SK-N-MC (cell line): Measurements from ENCODE around the gene WDFY4.

Experiments used
- DNase-seq: peaks from one replicate; pipeline ENCODE4 v3.0.0-alpha.2; 2011; ENCODE audit warnings: low read depth, low spot score
- H3K27ac ChIP-seq: fragments of 200-600 bp; sonication (generic); 2 replicates; pipeline ENCODE4 v1.5.1; 2016; ENCODE audit warnings: mixed run types
- H3K36me3 ChIP-seq: fragments of 200-600 bp; sonication (generic); 2 replicates; pipeline ENCODE4 v1.6.1; 2017; ENCODE audit warnings: antibody characterized with exemption, low read length, mixed read lengths; ENCODE audit not compliant: insufficient read depth
- H3K4me3 ChIP-seq: fragments of 200-600 bp; sonication (generic); 2 replicates; pipeline ENCODE4 v1.5.1; 2016
- H3K9ac ChIP-seq: fragments of 200-600 bp; sonication (generic); 2 replicates; pipeline ENCODE4 v1.8.0; 2017; ENCODE audit warnings: mixed run types, mixed read lengths; ENCODE audit not compliant: insufficient read length
- H3K9me3 ChIP-seq: fragments of 200-600 bp; sonication (generic); 2 replicates; pipeline ENCODE4 v1.6.1; 2017; ENCODE audit warnings: low read depth, mild to moderate bottlenecking, antibody characterized with exemption, low read length, moderate library complexity, mixed read lengths
- EZH2 ChIP-seq: fragments of 200-600 bp; sonication (generic); IDR thresholded peaks from one replicate; pipeline ENCODE4 v1.6.1; 2017; ENCODE audit warnings: antibody characterized with exemption
- FOXP2 ChIP-seq: optimal IDR thresholded peaks from 2 replicates; pipeline ENCODE3; 2011; ENCODE audit warnings: mild to moderate bottlenecking, moderate library complexity; ENCODE audit not compliant: insufficient read depth; ENCODE audit errors: extremely low read length, control extremely low read depth
- POLR2AphosphoS5 ChIP-seq: IDR thresholded peaks from 2 replicates; pipeline ENCODE4 v1.6.1; 2012; ENCODE audit warnings: mild to moderate bottlenecking, low read depth, low read length, borderline replicate concordance

WDFY4 gene

GRCh38 chr10:48779077-48779476, 94.4 kb downstream of the WDFY4 start:
- H3K36me3 ChIP-seq: no peaks in the 10 kb centered on the region
- no peak for TF ChIP-seq EZH2
- TF ChIP-seq FOXP2: no peak
- TF ChIP-seq POLR2AphosphoS5: no peak
- no peak overlapping the region for H3K27ac ChIP-seq
- DNase-seq: no peak
- no peak overlapping the region for H3K9ac ChIP-seq
- no peak overlapping the region for H3K4me3 ChIP-seq
- H3K9me3 ChIP-seq: no peaks in the 10 kb centered on the region

- TF ChIP-seq POLR2AphosphoS5 (no peak), EZH2 (no peak), FOXP2 (no peak)
- Histone ChIP-seq H3K9ac (no peak overlapping the region), H3K9me3 (no peaks in the 10 kb centered on the region), H3K36me3 (no peaks in the 10 kb centered on the region), H3K27ac (no peak overlapping the region), H3K4me3 (no peak overlapping the region)
- no peak for DNase-seq
These were observed 95.0 kb downstream of the WDFY4 start for GRCh38 chr10:48779546-48780152.

- H3K36me3 ChIP-seq: no peaks in the 10 kb centered on the region
- no peak overlapping the region for H3K4me3 ChIP-seq
- no peak overlapping the region for H3K9ac ChIP-seq
- H3K27ac ChIP-seq: no peak overlapping the region
- H3K9me3 ChIP-seq: no peaks in the 10 kb centered on the region
- DNase-seq: no peak
- TF ChIP-seq POLR2AphosphoS5 (no peak), EZH2 (no peak), FOXP2 (no peak)
These were observed 95.7 kb downstream of the WDFY4 start for GRCh38 chr10:48780341-48780740.

- DNase-seq: no peak
- Histone ChIP-seq H3K9ac (no peak overlapping the region), H3K9me3 (no peaks in the 10 kb centered on the region), H3K4me3 (no peak overlapping the region), H3K36me3 (no peaks in the 10 kb centered on the region), H3K27ac (no peak overlapping the region)
- no peak for TF ChIP-seq EZH2
- no peak for TF ChIP-seq POLR2AphosphoS5
- TF ChIP-seq FOXP2: no peak
These were observed 97.7 kb downstream of the WDFY4 start for GRCh38 chr10:48782386-48782785.

GRCh38 chr10:48784031-48784430, 99.4 kb downstream of the WDFY4 start:
- no peaks in the 10 kb centered on the region for H3K9me3 ChIP-seq
- H3K4me3 ChIP-seq: no peak overlapping the region
- no peak overlapping the region for H3K27ac ChIP-seq
- H3K9ac ChIP-seq: no peak overlapping the region
- H3K36me3 ChIP-seq: no peaks in the 10 kb centered on the region
- TF ChIP-seq FOXP2: no peak
- TF ChIP-seq POLR2AphosphoS5: no peak
- TF ChIP-seq EZH2: no peak
- DNase-seq: no peak

- no peak for DNase-seq
- H3K36me3 ChIP-seq: no peaks in the 10 kb centered on the region
- no peak overlapping the region for H3K4me3 ChIP-seq
- H3K27ac ChIP-seq: no peak overlapping the region
- H3K9ac ChIP-seq: no peak overlapping the region
- TF ChIP-seq FOXP2: no peak
- TF ChIP-seq POLR2AphosphoS5: no peak
- no peak for TF ChIP-seq EZH2
- no peaks in the 10 kb centered on the region for H3K9me3 ChIP-seq
These were observed 101.1 kb downstream of the WDFY4 start for GRCh38 chr10:48785796-48786195.

- H3K9me3 ChIP-seq: no peaks in the 10 kb centered on the region
- H3K27ac ChIP-seq: no peak overlapping the region
- DNase-seq: no peak
- no peak overlapping the region for H3K9ac ChIP-seq
- H3K4me3 ChIP-seq: no peak overlapping the region
- TF ChIP-seq FOXP2: no peak
- no peaks in the 10 kb centered on the region for H3K36me3 ChIP-seq
These were observed 102.1 kb downstream of the WDFY4 start for GRCh38 chr10:48786606-48787282.

GRCh38 chr10:48788554-48788953, 103.9 kb downstream of the WDFY4 start:
- no peak for DNase-seq
- no peak overlapping the region for H3K9ac ChIP-seq
- TF ChIP-seq EZH2: no peak
- no peak for TF ChIP-seq FOXP2
- no peak for TF ChIP-seq POLR2AphosphoS5
- no peaks in the 10 kb centered on the region for H3K9me3 ChIP-seq
- no peaks in the 10 kb centered on the region for H3K36me3 ChIP-seq
- no peak overlapping the region for H3K27ac ChIP-seq
- no peak overlapping the region for H3K4me3 ChIP-seq

- no peak for DNase-seq
- Histone ChIP-seq H3K27ac (no peak overlapping the region), H3K4me3 (no peak overlapping the region), H3K9me3 (no peaks in the 10 kb centered on the region), H3K36me3 (no peaks in the 10 kb centered on the region), H3K9ac (no peak overlapping the region)
- TF ChIP-seq FOXP2 (no peak), EZH2 (no peak), POLR2AphosphoS5 (no peak)
These were observed 105.1 kb downstream of the WDFY4 start for GRCh38 chr10:48789486-48790456.
